Inferior parietal cortex (tissue), 1 donor: ENCODE results near the gene RNU2-63P.
"Not testable (repeated sequence)": the region's sequence is repeated elsewhere in the genome, so short reads cannot be mapped to it uniquely, and the experiment has no call there.

Experiments used
- DNase-seq: peaks from one replicate; pipeline ENCODE4 v3.0.0-alpha.2; 2016; ENCODE audit errors: extremely low spot score

RNU2-63P gene

DNA sequence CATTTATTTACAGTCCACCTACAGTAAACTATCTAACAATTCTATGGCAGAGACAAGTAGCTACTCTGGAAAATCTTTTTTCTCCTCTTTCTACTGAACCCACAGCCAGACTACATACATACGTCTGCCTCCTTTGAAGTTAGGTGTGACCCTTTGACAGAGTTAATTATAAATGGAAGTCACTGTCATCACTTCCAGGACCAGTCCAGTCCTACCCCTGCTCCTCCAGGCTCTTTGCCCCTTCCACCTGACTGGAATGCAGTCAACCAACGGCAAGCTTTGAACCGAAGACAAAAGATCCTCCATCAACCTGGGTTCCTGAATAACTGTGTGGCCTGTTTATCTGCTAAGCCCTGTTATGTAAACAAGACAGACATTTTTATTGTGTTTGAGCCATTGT, 35.2 kb downstream of the RNU2-63P start:
- DNase-seq = not testable (repeated sequence)

DNA sequence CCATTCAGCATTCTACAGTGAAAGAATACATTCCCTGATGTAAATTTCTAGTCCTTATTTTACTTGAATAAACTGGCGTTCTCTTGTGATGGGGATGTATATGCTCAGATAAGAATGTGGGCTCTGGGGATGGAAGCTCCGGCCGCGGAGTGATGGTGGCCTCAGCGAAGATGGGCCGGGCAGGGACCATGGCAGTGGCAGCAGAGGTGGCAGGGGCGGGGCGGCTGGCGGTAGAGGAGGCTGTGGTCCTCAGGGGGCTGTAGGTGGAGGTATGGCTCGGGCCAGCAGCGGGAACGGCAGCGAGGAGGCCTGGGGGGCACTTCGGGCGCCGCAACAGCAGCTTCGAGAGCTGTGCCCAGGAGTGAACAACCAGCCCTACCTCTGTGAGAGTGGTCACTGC, 44.0 kb downstream of the RNU2-63P start:
- DNase-seq = not testable (repeated sequence)
